Measurements from ENCODE around the gene FHIP2A. TPM values are rescaled to one million over a fixed set of nuclear protein-coding genes. Genes with fewer than 3 reads are reported as not detected.

The FHIP2A gene
- total RNA-seq, 4 donors from 2014 or later, result 22.2 to 35.7 (median 30.1) TPM

GRCh38 chr10:114801411-114801813 is 20.2 kb upstream of the FHIP2A start:
- Histone ChIP-seq H3K4me3 (no peak overlapping the region), H3K4me1 (no peaks in the 10 kb centered on the region), H3K27ac (no peak overlapping the region), H3K27me3 (no peaks in the 10 kb centered on the region), H3K36me3 (no peaks in the 10 kb centered on the region), H3K9me3 (no peaks in the 10 kb centered on the region)
- no peak for ATAC-seq
- TF ChIP-seq, protein P1, sequence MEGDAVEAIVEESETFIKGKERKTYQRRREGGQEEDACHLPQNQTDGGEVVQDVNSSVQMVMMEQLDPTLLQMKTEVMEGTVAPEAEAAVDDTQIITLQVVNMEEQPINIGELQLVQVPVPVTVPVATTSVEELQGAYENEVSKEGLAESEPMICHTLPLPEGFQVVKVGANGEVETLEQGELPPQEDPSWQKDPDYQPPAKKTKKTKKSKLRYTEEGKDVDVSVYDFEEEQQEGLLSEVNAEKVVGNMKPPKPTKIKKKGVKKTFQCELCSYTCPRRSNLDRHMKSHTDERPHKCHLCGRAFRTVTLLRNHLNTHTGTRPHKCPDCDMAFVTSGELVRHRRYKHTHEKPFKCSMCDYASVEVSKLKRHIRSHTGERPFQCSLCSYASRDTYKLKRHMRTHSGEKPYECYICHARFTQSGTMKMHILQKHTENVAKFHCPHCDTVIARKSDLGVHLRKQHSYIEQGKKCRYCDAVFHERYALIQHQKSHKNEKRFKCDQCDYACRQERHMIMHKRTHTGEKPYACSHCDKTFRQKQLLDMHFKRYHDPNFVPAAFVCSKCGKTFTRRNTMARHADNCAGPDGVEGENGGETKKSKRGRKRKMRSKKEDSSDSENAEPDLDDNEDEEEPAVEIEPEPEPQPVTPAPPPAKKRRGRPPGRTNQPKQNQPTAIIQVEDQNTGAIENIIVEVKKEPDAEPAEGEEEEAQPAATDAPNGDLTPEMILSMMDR (IDR thresholded peaks at IDR 0.05 in 4 of 5, conservative IDR thresholded peaks at IDR 0.05 in 1 of 5), result no peak
- TF ChIP-seq POLR2A (IDR thresholded peaks at IDR 0.05), result no peak
- intact Hi-C loops (cut with DNase I; ENCODE audit: low total_unique reads), result no loop called here
- in situ Hi-C loops (cut with MboI; ENCODE audit: low sequenced_read_pairs in 4 of 4), result loop anchor here in 1 of 4 donors (25.0 kb wide), 1 partner anchor 489 kb away; no protein-coding TSS in a partner anchor
- DNase-seq, result no peak

DNA sequence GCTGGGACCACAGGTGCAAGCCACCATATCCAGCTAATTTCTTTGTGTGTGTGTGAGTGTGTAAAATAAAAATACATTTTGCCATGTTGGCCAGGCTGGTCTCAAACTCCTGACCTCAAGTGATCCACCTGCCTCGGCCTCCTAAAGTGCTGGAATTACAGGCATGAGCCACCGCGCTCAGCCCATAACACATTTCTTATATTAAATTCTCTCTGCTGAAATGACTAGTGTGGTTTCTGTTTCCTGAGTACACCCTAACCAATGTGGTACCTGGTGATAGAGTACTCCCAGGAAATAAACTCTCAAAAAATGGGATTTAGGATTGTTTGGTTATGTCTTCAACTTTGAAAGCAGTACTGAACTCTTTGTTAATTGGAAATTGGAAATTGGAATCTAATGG is 19.4 kb upstream of the FHIP2A start:
- DNase-seq (no peak), ATAC-seq (no peak)
- no peaks in the 10 kb centered on the region for H3K9me3 ChIP-seq
- no peak overlapping the region for H3K27ac ChIP-seq
- TF ChIP-seq POLR2A (IDR thresholded peaks at IDR 0.05), result no peak
- TF ChIP-seq, protein P1 (IDR thresholded peaks at IDR 0.05 in 4 of 5, conservative IDR thresholded peaks at IDR 0.05 in 1 of 5), result no peak
- intact Hi-C loops (cut with DNase I; ENCODE audit: low total_unique reads) (no loop called here), in situ Hi-C loops (cut with MboI; ENCODE audit: low sequenced_read_pairs in 4 of 4) (loop anchor here in 1 of 4 donors (25.0 kb wide), 1 partner anchor 490 kb away; no protein-coding TSS in a partner anchor)
- no peaks in the 10 kb centered on the region for H3K4me1 ChIP-seq
- no peak overlapping the region for H3K4me3 ChIP-seq
- no peaks in the 10 kb centered on the region for H3K27me3 ChIP-seq
- H3K36me3 ChIP-seq, result no peaks in the 10 kb centered on the region

DNA sequence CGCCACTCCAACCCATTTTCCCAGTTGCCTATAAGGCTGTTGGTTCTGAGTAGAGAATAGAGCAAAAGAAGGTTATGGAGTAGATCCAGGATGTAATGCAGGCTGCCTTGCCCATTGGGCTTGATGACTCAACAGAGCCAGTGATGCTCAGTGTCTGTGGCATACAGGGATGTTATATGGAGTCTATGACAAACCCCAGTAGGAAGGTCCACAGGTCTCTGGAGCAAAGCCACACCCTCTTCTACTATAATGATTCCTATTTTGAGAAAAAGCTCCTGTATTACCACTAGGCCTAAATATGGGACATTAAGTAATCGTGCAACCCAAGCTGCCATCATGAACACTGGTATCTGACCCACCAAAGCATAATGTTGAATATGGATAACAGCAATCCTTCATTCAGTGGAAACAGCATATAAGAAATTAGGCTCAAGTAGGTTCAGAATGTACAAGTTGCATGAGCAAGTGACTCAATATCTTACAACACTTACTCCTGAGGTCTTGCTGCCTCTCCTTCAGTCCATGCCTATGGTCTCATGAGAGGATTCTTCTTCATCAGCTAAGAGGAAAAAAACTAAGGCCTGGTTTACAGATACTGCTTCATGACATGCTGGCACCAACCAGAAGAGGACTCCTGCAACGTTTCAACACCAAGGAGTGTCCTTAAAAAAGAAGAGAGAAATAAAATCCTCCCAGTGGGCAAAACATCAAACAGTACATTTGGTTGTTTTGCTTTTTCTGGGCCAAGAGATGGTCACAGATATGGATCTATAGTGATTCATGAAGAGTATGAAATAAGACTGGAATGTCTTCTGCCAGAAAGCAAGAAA is 14.8 kb upstream of the FHIP2A start:
- no peaks in the 10 kb centered on the region for H3K36me3 ChIP-seq
- no peaks in the 10 kb centered on the region for H3K27me3 ChIP-seq
- H3K27ac ChIP-seq, result no peak overlapping the region
- DNase-seq, result no peak
- H3K4me1 ChIP-seq, result no peaks in the 10 kb centered on the region
- no peak overlapping the region for H3K4me3 ChIP-seq
- intact Hi-C loops (cut with DNase I; ENCODE audit: low total_unique reads) (no loop called here), in situ Hi-C loops (cut with MboI; ENCODE audit: low sequenced_read_pairs in 4 of 4) (loop anchor here in 1 of 4 donors (25.0 kb wide), 1 partner anchor 494 kb away; no protein-coding TSS in a partner anchor)
- ATAC-seq, result peak; percentile 21 to 54
- TF ChIP-seq, protein P1 (IDR thresholded peaks at IDR 0.05 in 4 of 5, conservative IDR thresholded peaks at IDR 0.05 in 1 of 5), result no peak
- no peak for TF ChIP-seq POLR2A (IDR thresholded peaks at IDR 0.05)
- H3K9me3 ChIP-seq, result no peaks in the 10 kb centered on the region

GRCh38 chr10:114808982-114809381 is 12.6 kb upstream of the FHIP2A start:
- in situ Hi-C loops (cut with MboI; ENCODE audit: low sequenced_read_pairs in 4 of 4), result loop anchor here in 1 of 4 donors (25.0 kb wide), 1 partner anchor 497 kb away; no protein-coding TSS in a partner anchor
- no peaks in the 10 kb centered on the region for H3K27me3 ChIP-seq

More at GRCh38 chr10:114808982-114809381, 12.6 kb upstream of the FHIP2A start:
- H3K4me1 ChIP-seq, result no peaks in the 10 kb centered on the region
- H3K9me3 ChIP-seq, result no peaks in the 10 kb centered on the region
- no peak overlapping the region for H3K4me3 ChIP-seq
- DNase-seq (no peak), ATAC-seq (no peak)
- H3K36me3 ChIP-seq, result no peaks in the 10 kb centered on the region
- TF ChIP-seq POLR2A (IDR thresholded peaks at IDR 0.05), result no peak
- TF ChIP-seq, protein P1 (IDR thresholded peaks at IDR 0.05 in 4 of 5, conservative IDR thresholded peaks at IDR 0.05 in 1 of 5), result no peak
- H3K27ac ChIP-seq, result no peak overlapping the region
- intact Hi-C loops (cut with DNase I; ENCODE audit: low total_unique reads), result no loop called here
